ENCODE data around the gene LARP1B. TPM values are rescaled to one million over a fixed set of nuclear protein-coding genes. Genes with fewer than 3 reads are reported as not detected.

The LARP1B gene
- total and polyA plus RNA-seq, 9 of the 15 experiments (the other 6 are each of a cell fraction or from before 2014, with no cell fraction given) = 19.2 to 59.7 (median 37.9) TPM

GRCh38 chr4:128031756-128032384, 29.2 kb upstream of the LARP1B start:
- intact Hi-C loops (cut with micrococcal nuclease) (no loop called here), in situ Hi-C loops (cut with MboI) (no loop called here)
- peaks cover 27% of the 10 kb centered on the region; the same call in 2 of the 3 replicates for H3K36me3 ChIP-seq (ENCODE audit: control insufficient read depth, insufficient read depth, low read length)
- no peaks in the 10 kb centered on the region for H4K20me1 ChIP-seq (replicated peaks; ENCODE audit: control insufficient read depth, insufficient read depth, low read length)
- ChIA-PET POLR2A (interaction anchor here (0.6 to 1.0 kb wide), 3 partner anchors 19 to 1008 kb away, joined by 3 read pairs; no protein-coding TSS in a partner anchor), CTCF (ENCODE audit: low intra/inter-chr PET ratio) (no interaction called here)
- H2AFZ ChIP-seq (ENCODE audit: low read depth, low read length) = no peak overlapping the region
- H3K9me1 ChIP-seq (ENCODE audit: control insufficient read depth, insufficient read depth, low read length) = no peaks in the 10 kb centered on the region
- no peaks in the 10 kb centered on the region for H3K79me2 ChIP-seq (ENCODE audit: control insufficient read depth, insufficient read depth, low read length)
- no peak overlapping the region for H3K4me2 ChIP-seq (ENCODE audit: insufficient read depth, low read length)
- DNase-seq (ENCODE audit: extremely low read depth in 1 of 4, low spot score in 3 of 4) = no peak
- FAIRE-seq = no peak
- no peak for TF ChIP-seq NFYB (IDR thresholded peaks at IDR 0.05; ENCODE audit: extremely low read depth, insufficient read length)
- no peaks in the 10 kb centered on the region for H3K9me3 ChIP-seq (replicated peaks; ENCODE audit: control insufficient read depth, insufficient read depth, low read depth, low read length)
- no peaks in the 10 kb centered on the region for H3K27me3 ChIP-seq (ENCODE audit: control insufficient read depth in 2 of 2, insufficient read depth in 2 of 2, low read length in 2 of 2)
- no peak overlapping the region for H3K27ac ChIP-seq (ENCODE audit: extremely low read depth, low read depth, low read length)
- 85% methylated on average over 3 of the region's 3 CpGs for WGBS (ENCODE audit: insufficient coverage, low coverage, missing lambda C conversion rate)
- no peaks in the 10 kb centered on the region for H3K4me1 ChIP-seq (replicated peaks in 1 of 2; ENCODE audit: control insufficient read depth in 2 of 2, insufficient read depth in 2 of 2, low read length in 2 of 2)
- BruUV-seq (replicated peaks) = no TSS peak
- H3K4me3 ChIP-seq = no peak overlapping the region
- no peak for ATAC-seq
- no peak overlapping the region for H3K9ac ChIP-seq (ENCODE audit: insufficient read depth in 1 of 2, low read depth in 2 of 2, low read length in 2 of 2)

GRCh38 chr4:128039568-128039967, 21.5 kb upstream of the LARP1B start:
- H3K9me3 ChIP-seq (replicated peaks; ENCODE audit: control insufficient read depth, insufficient read depth, low read depth, low read length) = no peaks in the 10 kb centered on the region
- no peak overlapping the region for H2AFZ ChIP-seq (ENCODE audit: low read depth, low read length)
- BruUV-seq (replicated peaks) = no TSS peak
- DNase-seq (ENCODE audit: extremely low read depth in 1 of 4, low spot score in 3 of 4) (no peak), FAIRE-seq (peak; percentile 19), ATAC-seq (no peak)
- no peak overlapping the region for H3K4me3 ChIP-seq
- intact Hi-C loops (cut with micrococcal nuclease) = no loop called here
- no peak overlapping the region for H3K4me2 ChIP-seq (ENCODE audit: insufficient read depth, low read length)
- H3K79me2 ChIP-seq (ENCODE audit: control insufficient read depth, insufficient read depth, low read length) = no peaks in the 10 kb centered on the region
- 44% methylated on average over 1 of the region's 1 CpG for WGBS (ENCODE audit: insufficient coverage, low coverage, missing lambda C conversion rate)
- no peak for TF ChIP-seq POLR2AphosphoS5 (IDR thresholded peaks at IDR 0.05; ENCODE audit: control insufficient read depth, insufficient read depth, low read depth, low read length)
- TF ChIP-seq PBX2 (CRISPR knock-in tag; IDR thresholded peaks at IDR 0.05; ENCODE audit: low read depth) = no peak
- peak; percentile 55 for TF ChIP-seq PBX2 (tag; conservative IDR thresholded peaks at IDR 0.05; ENCODE audit: low read depth)
- TF ChIP-seq RUNX1 (IDR thresholded peaks at IDR 0.05; ENCODE audit: low read depth) = no peak
- TF ChIP-seq PKNOX1 (IDR thresholded peaks at IDR 0.05) = peak; percentile 42; the same call in 1 of the 2 replicates
- no peak for TF ChIP-seq KDM5B (IDR thresholded peaks at IDR 0.05; ENCODE audit: insufficient replicate concordance, low read depth, low read length)
- peak; percentile 73 for TF ChIP-seq MEIS2 (IDR thresholded peaks at IDR 0.05; ENCODE audit: partially characterized antibody)
- H3K9ac ChIP-seq (ENCODE audit: insufficient read depth in 1 of 2, low read depth in 2 of 2, low read length in 2 of 2) = no peak overlapping the region
- no peaks in the 10 kb centered on the region for H4K20me1 ChIP-seq (replicated peaks; ENCODE audit: control insufficient read depth, insufficient read depth, low read length)
- no peaks in the 10 kb centered on the region for H3K4me1 ChIP-seq (replicated peaks in 1 of 2; ENCODE audit: control insufficient read depth in 2 of 2, insufficient read depth in 2 of 2, low read length in 2 of 2)
- ChIA-PET CTCF (ENCODE audit: low intra/inter-chr PET ratio) (no interaction called here), POLR2A (no interaction called here)
- H3K36me3 ChIP-seq (ENCODE audit: control insufficient read depth, insufficient read depth, low read length) = 0 out of 3 replicates have a peak, but pooled peaks cover 4% of the 10 kb centered on the region
- no peaks in the 10 kb centered on the region for H3K27me3 ChIP-seq (ENCODE audit: control insufficient read depth in 2 of 2, insufficient read depth in 2 of 2, low read length in 2 of 2)
- in situ Hi-C loops (cut with MboI) = no loop called here
- no peak overlapping the region for H3K27ac ChIP-seq (ENCODE audit: extremely low read depth, low read depth, low read length)
- no peaks in the 10 kb centered on the region for H3K9me1 ChIP-seq (ENCODE audit: control insufficient read depth, insufficient read depth, low read length)
